ENCODE measurements around the gene GATAD1.

DNA sequence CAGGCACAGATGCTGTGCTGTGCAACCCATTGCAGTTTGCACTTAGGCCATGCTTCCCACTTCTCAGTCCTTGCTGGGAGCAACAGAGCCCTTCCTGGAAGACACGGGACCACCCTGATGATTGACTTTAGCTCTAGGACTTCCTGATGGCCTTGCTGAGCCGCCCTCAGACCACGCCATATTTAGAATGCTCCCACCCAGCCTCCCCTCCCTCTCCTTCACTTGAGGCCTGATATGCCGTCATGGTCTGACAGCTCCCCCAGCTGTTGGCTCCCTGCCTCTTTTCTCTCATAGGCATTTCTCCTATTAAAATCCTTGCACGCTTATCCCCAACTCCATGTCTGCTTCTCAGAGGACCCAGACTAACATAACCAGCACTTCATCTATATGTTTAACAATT is 29.4 kb upstream of the GATAD1 start:
- TF ChIP-seq GPN1 (CRISPR knock-in tag; IDR thresholded peaks at IDR 0.05; ENCODE audit: borderline replicate concordance) (no peak), ESRRA (CRISPR knock-in tag; IDR thresholded peaks at IDR 0.05; ENCODE audit: low read depth) (no peak), ZNF274 (CRISPR knock-in tag; IDR thresholded peaks at IDR 0.05) (no peak), ZNF468 (CRISPR knock-in tag; IDR thresholded peaks at IDR 0.05) (no peak), TBL1XR1 (IDR thresholded peaks at IDR 0.05; ENCODE audit: borderline replicate concordance, low read length, partially characterized antibody) (no peak), FOXM1 (CRISPR knock-in tag; IDR thresholded peaks at IDR 0.05) (no peak), MXI1 (IDR thresholded peaks at IDR 0.05; ENCODE audit: borderline replicate concordance, low read depth, low read length) (no peak), MEIS2 (CRISPR knock-in tag; IDR thresholded peaks at IDR 0.05) (no peak), SMARCC2 (IDR thresholded peaks at IDR 0.05) (no peak), MYC (CRISPR knock-in tag; IDR thresholded peaks at IDR 0.05; ENCODE audit: borderline replicate concordance) (no peak), MEF2D (CRISPR knock-in tag; IDR thresholded peaks at IDR 0.05) (no peak)
- TF ChIP-seq, protein P1, sequence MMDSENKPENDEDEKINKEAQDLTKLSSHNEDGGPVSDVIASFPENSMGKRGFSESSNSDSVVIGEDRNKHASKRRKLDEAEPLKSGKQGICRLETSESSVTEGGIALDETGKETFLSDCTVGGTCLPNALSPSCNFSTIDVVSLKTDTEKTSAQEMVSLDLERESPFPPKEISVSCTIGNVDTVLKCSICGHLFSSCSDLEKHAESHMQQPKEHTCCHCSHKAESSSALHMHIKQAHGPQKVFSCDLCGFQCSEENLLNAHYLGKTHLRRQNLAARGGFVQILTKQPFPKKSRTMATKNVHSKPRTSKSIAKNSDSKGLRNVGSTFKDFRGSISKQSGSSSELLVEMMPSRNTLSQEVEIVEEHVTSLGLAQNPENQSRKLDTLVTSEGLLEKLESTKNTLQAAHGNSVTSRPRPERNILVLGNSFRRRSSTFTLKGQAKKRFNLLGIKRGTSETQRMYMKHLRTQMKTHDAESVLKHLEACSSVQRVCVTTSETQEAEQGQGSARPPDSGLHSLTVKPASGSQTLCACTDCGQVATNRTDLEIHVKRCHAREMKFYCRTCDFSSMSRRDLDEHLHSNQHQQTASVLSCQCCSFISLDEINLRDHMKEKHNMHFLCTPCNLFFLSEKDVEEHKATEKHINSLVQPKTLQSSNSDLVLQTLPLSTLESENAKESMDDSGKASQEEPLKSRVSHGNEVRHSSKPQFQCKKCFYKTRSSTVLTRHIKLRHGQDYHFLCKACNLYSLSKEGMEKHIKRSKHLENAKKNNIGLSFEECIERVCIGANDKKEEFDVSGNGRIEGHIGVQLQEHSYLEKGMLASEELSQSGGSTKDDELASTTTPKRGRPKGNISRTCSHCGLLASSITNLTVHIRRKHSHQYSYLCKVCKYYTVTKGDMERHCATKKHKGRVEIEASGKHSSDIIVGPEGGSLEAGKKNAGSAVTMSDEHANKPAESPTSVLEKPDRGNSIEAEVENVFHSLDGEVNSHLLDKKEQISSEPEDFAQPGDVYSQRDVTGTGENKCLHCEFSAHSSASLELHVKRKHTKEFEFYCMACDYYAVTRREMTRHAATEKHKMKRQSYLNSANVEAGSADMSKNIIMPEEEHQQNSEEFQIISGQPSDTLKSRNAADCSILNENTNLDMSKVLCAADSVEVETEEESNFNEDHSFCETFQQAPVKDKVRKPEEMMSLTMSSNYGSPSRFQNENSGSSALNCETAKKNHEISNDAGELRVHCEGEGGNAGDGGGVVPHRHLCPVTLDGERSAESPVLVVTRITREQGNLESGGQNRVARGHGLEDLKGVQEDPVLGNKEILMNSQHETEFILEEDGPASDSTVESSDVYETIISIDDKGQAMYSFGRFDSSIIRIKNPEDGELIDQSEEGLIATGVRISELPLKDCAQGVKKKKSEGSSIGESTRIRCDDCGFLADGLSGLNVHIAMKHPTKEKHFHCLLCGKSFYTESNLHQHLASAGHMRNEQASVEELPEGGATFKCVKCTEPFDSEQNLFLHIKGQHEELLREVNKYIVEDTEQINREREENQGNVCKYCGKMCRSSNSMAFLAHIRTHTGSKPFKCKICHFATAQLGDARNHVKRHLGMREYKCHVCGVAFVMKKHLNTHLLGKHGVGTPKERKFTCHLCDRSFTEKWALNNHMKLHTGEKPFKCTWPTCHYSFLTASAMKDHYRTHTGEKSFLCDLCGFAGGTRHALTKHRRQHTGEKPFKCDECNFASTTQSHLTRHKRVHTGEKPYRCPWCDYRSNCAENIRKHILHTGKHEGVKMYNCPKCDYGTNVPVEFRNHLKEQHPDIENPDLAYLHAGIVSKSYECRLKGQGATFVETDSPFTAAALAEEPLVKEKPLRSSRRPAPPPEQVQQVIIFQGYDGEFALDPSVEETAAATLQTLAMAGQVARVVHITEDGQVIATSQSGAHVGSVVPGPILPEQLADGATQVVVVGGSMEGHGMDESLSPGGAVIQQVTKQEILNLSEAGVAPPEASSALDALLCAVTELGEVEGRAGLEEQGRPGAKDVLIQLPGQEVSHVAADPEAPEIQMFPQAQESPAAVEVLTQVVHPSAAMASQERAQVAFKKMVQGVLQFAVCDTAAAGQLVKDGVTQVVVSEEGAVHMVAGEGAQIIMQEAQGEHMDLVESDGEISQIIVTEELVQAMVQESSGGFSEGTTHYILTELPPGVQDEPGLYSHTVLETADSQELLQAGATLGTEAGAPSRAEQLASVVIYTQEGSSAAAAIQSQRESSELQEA (CRISPR knock-in tag; IDR thresholded peaks at IDR 0.05; ENCODE audit: not compliant biosample characterization): no peak
- TF ChIP-seq, protein P2, sequence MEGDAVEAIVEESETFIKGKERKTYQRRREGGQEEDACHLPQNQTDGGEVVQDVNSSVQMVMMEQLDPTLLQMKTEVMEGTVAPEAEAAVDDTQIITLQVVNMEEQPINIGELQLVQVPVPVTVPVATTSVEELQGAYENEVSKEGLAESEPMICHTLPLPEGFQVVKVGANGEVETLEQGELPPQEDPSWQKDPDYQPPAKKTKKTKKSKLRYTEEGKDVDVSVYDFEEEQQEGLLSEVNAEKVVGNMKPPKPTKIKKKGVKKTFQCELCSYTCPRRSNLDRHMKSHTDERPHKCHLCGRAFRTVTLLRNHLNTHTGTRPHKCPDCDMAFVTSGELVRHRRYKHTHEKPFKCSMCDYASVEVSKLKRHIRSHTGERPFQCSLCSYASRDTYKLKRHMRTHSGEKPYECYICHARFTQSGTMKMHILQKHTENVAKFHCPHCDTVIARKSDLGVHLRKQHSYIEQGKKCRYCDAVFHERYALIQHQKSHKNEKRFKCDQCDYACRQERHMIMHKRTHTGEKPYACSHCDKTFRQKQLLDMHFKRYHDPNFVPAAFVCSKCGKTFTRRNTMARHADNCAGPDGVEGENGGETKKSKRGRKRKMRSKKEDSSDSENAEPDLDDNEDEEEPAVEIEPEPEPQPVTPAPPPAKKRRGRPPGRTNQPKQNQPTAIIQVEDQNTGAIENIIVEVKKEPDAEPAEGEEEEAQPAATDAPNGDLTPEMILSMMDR (CRISPR knock-in tag; IDR thresholded peaks at IDR 0.05): peak; percentile 47
